Glutamatergic neuron (in vitro differentiated cells): ENCODE data around the gene SNORC. TPM values are rescaled to one million over a fixed set of nuclear protein-coding genes. Genes with fewer than 3 reads are reported as not detected.

ENCODE experiments used
- DNase-seq: peaks from one replicate; pipeline ENCODE4 v3.0.0; 2022
- H3K27ac Mint-ChIP-seq: one replicate; pipeline ENCODE4 v1.8.0; 2020; ENCODE audit warnings: mild to moderate bottlenecking, mixed read lengths, inconsistent platforms; ENCODE audit not compliant: unreplicated experiment
- H3K27me3 Mint-ChIP-seq: one replicate; pipeline ENCODE4 v1.8.0; 2020; ENCODE audit warnings: mild to moderate bottlenecking, moderate library complexity, mixed read lengths, inconsistent platforms; ENCODE audit not compliant: unreplicated experiment
- H3K36me3 Mint-ChIP-seq: one replicate; pipeline ENCODE4 v1.8.0; 2020; ENCODE audit warnings: mild to moderate bottlenecking, mixed read lengths, inconsistent platforms; ENCODE audit not compliant: unreplicated experiment
- H3K4me1 Mint-ChIP-seq: one replicate; pipeline ENCODE4 v1.8.0; 2020; ENCODE audit warnings: mild to moderate bottlenecking, low read depth, mixed read lengths, inconsistent platforms; ENCODE audit not compliant: unreplicated experiment
- H3K4me3 Mint-ChIP-seq: one replicate; pipeline ENCODE4 v1.8.0; 2020; ENCODE audit warnings: mild to moderate bottlenecking, mixed read lengths, inconsistent platforms; ENCODE audit not compliant: unreplicated experiment
- H3K9me3 Mint-ChIP-seq: one replicate; pipeline ENCODE4 v1.8.0; 2020; ENCODE audit warnings: mild to moderate bottlenecking, moderate library complexity, mixed read lengths, inconsistent platforms; ENCODE audit not compliant: unreplicated experiment
- total RNA-seq: library from RNA; stranded (reverse); fragmentation: NEBNext Ultra II Directional; extraction: Animal tissue kit (Norgen Biotek cat#: 25700); gene quantifications from one replicate; pipeline ENCODE4 v1.2.1, GENCODE V29; 2021; ENCODE audit not compliant: unreplicated experiment
- TF ChIP-seq, protein P1 (sequence below): fragments of 200-600 bp; sonication (generic); IDR thresholded peaks from one replicate; pipeline ENCODE4 v1.5.0; 2021; ENCODE audit not compliant: partially characterized antibody, unreplicated experiment

Gene SNORC
- total RNA-seq, 1 donor from 2014 or later = 2.4 TPM

GRCh38 chr2:232894251-232894650, 24.2 kb downstream of the SNORC start:
- no peak overlapping the region for H3K4me3 Mint-ChIP-seq
- H3K27me3 Mint-ChIP-seq = peaks cover 2% of the 10 kb centered on the region
- no peak for DNase-seq
- peaks cover 2% of the 10 kb centered on the region for H3K9me3 Mint-ChIP-seq
- no peaks in the 10 kb centered on the region for H3K36me3 Mint-ChIP-seq
- TF ChIP-seq, protein P1, sequence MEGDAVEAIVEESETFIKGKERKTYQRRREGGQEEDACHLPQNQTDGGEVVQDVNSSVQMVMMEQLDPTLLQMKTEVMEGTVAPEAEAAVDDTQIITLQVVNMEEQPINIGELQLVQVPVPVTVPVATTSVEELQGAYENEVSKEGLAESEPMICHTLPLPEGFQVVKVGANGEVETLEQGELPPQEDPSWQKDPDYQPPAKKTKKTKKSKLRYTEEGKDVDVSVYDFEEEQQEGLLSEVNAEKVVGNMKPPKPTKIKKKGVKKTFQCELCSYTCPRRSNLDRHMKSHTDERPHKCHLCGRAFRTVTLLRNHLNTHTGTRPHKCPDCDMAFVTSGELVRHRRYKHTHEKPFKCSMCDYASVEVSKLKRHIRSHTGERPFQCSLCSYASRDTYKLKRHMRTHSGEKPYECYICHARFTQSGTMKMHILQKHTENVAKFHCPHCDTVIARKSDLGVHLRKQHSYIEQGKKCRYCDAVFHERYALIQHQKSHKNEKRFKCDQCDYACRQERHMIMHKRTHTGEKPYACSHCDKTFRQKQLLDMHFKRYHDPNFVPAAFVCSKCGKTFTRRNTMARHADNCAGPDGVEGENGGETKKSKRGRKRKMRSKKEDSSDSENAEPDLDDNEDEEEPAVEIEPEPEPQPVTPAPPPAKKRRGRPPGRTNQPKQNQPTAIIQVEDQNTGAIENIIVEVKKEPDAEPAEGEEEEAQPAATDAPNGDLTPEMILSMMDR = no peak
- peaks cover 3% of the 10 kb centered on the region for H3K4me1 Mint-ChIP-seq
- H3K27ac Mint-ChIP-seq = peak overlapping the region; percentile 22

GRCh38 chr2:232894746-232895145, 24.7 kb downstream of the SNORC start:
- Mint-ChIP-seq H3K27me3 (peaks cover 1% of the 10 kb centered on the region), H3K36me3 (no peaks in the 10 kb centered on the region)
- TF ChIP-seq, protein P1 = no peak

DNA sequence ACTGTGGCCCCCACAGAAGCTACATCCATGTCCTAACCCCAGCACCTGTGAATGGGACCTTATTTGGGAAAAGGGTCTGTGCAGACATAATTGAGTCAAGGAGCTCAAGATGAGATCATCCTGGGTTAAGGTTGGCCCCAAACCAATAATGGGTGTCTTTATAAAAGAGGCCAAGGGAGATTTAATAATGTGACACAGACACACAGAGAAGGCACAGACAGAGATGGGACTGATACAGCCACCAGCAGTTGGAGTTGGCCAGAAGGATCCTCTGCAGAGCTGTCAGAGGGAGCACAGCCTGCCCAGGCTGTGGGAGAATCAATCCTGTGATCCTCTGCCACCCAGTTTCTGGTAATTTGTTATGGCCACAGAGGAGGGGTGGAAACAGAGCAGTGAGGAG, 26.0 kb downstream of the SNORC start:
- Mint-ChIP-seq H3K9me3 (peaks cover 2% of the 10 kb centered on the region), H3K4me1 (peaks cover 3% of the 10 kb centered on the region), H3K27ac (no peak overlapping the region), H3K36me3 (no peaks in the 10 kb centered on the region), H3K27me3 (peaks cover 1% of the 10 kb centered on the region), H3K4me3 (no peak overlapping the region)
- DNase-seq = no peak
- TF ChIP-seq, protein P1 = no peak

More at GRCh38 chr2:232894746-232895145, 24.7 kb downstream of the SNORC start:
- Mint-ChIP-seq H3K27ac (no peak overlapping the region), H3K9me3 (peaks cover 2% of the 10 kb centered on the region), H3K4me3 (no peak overlapping the region), H3K4me1 (peaks cover 3% of the 10 kb centered on the region)
- no peak for DNase-seq

DNA sequence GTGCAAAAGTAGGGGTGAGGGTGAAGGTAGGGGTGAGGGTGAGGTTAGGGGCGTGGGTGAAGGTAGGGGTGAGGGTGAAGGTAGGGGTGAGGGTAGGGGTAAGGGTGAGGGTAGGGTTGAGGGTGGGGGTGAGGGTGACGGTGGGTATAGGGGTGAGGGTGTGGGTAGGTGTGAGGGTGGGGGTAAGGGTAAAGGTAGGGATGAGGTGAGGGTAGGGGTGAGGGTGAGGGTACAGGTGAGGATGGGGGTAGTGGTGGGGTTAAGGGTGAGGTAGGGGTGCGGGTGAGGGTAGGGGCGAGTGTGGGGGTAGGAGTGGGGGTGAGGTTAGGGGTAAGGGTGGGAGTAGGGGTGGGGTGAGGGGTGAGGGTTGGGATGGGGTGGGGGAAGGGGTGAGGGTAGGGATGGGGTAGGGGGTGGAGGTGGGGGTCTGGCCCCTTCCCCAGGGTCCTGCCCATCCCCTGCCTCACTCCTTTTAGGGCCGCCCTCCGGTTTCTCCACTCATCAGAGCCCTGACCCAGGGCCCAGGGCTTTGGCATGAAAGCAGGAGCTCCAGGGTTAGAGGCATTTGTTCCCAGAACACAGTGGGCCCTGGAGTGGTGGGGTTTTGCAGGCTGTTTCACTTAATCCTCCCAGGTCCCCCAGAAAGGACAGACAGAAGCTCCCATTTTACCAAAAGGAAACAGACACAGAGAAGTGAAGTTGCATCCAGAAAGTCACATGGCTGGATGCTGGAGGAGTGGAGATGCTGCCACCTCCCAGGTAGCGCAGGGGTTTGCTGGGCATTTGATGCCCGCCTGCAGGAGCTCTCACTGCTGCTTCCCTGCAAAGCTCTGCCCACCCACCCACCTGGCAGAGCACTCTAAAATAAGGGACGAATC, 26.9 kb downstream of the SNORC start:
- peaks cover 1% of the 10 kb centered on the region for H3K27me3 Mint-ChIP-seq
- H3K4me1 Mint-ChIP-seq = peaks cover 1% of the 10 kb centered on the region
- no peak overlapping the region for H3K27ac Mint-ChIP-seq
- no peaks in the 10 kb centered on the region for H3K36me3 Mint-ChIP-seq
- no peak overlapping the region for H3K4me3 Mint-ChIP-seq
- no peaks in the 10 kb centered on the region for H3K9me3 Mint-ChIP-seq
- no peak for DNase-seq
- TF ChIP-seq, protein P1 = no peak
